NCI-H774 (cell line): Measurements from ENCODE around the gene LCA5L.
A peak's percentile ranks its signal among the peaks of the same experiment; 100 is the strongest.

Experiments
- DNase-seq: peaks from one replicate; lab custom pipeline; 2025; lab: John Stamatoyannopoulos, UW

The LCA5L gene

DNA sequence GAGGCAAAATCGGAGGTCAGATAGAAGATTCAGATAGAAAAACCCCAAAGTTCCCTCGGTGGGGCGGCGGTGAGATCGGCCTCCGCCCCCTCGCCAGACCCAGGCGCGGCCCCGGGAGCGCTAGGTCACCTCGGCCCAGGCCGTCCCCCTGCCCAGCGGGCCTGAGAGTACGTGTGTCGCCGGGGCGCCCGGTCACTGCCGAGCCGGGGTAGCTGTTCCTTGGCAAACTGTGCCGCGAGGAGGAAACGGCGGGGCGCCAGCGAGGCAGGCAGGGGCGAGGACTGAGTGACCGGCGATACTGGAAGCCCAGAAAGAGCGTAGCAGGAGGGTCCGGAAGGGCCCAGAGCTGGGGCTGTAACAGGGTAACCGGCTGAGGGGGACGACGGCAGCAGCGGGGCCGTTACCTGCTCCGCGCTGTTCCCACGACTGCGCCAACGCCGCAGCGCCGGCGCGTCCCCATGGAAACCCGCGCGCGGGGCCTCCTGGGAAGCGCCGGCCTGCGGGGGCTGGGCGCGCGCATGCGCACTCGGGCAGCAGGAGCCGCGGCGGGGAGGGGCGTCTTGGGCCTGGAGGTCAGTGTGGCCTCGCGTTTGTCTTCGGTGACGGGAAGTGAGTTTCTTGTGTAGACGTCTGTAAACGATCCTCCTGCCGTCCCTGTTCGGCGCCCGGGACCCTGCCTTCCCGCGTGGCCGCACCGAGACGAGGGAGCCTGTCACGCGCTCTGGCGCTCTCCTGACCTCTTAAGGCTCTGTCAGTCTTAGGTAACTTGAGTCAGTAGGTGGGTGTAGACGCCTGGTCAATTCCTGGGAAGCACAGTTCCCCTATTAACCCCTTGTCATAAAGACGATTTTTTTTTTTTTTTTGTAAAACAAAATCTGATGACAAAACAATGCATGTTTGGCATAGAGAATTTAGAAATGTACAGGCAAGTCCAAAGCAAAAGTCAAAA, at the start of gene LCA5L:
Gene LCA5L, minus strand, starts transcription at position 458 of the 949 bp plus-strand sequence. CDS start 17,285 bp downstream, outside the sequence.
- peak; percentile 92 for DNase-seq

DNA sequence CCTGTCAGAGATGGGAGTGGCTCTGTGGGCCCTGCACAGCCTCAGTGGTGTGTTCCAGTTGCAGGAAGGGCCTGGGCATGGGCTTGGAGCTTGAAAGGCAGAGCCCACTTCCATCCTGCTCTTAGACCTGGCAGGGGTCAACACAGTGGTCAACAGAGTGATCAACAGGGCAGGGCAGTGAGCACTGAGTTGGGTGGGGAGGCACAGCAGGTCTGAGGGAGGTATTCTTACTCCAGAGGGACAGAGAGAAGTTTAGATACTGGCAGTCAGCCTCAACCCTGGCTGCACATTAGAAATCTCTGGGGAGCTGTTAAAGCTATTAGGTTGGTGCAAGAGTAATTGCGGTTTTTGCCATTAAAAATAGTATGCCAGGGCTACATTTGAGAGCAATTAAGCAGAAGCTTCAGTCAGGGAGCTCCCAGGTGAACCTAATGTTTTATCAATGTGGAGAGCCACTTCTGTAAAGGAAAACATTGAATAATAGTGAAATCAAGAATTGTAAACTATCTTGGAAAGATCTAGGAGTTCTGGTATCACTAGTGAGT, 43.9 kb upstream of the LCA5L start:
- DNase-seq = no peak

DNA sequence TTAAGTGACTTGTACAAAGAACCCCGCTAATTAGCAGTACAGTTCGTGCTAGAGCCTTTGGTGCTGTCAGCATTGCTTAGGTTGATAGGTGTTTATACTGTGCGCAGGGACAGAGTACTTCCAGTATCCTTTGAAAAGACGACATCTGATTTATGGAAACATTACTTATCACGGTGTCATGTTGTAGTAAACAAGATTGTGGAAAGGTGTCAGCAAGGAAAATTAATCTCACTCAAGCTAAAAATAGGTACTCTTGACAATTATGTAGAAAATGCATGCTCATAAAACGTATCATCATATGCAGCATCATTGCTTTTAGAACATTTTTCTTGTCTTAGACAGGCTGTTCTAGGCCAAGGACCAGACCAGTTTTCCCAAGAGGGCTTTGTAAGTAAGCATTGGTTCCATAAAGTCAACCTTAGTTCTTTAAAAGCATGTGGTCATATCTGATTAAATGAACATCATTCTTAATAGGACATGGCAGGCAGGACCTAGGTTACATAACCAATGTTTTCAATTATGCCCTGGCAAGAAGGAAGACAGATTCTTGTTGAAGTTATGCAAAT, 39.2 kb upstream of the LCA5L start:
- no peak for DNase-seq

DNA sequence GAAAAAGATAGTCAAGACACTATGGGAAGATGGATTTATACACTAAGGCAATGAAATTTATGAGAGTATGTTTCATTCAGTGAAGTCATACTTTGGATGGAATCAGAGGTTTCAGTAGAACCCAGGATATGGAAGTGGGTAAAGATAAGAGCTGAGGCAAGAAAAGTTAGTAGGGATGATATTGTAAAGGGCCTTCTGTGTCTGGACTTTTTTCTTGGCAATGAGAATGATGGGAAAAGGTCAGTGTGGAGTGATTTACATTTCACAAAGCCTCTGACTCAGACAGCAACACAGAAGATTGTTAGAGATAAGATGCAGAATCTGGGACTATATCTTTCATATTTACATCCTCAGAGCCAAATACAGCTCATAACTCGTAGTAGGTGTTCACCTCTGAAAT, 38.3 kb upstream of the LCA5L start:
- no peak for DNase-seq

DNA sequence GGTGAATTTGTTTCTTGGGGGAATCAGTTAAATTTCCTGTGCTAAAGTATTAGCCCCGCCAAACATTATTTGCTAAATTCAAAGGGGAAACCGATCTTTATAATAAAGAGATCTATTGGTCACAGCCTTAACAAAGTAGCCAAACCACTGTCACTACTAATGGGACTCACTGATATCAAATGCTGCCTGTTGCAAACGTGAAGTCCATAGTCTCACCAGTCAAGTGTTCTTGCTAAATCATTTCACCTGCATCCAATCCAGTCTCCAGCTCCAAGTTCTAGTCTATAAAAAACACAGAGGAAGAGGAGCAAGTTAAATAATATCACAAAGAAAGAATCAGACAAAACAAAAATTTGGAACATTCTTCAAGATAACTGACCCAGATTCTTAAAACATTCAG, 36.3 kb upstream of the LCA5L start:
- DNase-seq = no peak

DNA sequence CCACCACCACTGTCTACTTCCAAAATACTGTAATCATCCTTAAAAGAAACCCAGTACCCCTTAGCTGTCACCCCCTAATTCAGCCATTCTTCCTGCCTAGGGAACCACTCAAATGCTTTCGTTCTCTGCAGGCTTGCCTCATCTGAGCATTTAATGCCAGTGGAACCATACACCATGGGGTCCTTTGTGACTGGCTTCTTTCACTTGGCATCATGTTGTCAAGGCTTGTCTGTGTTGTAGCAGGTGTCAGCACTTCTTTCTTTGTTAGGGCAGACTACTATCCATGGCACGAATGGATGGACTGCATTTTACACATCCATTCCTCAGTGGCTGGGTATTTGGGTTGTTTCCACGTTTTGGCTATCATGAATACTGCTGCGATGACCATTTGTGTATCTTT, 34.7 kb upstream of the LCA5L start:
- no peak for DNase-seq

DNA sequence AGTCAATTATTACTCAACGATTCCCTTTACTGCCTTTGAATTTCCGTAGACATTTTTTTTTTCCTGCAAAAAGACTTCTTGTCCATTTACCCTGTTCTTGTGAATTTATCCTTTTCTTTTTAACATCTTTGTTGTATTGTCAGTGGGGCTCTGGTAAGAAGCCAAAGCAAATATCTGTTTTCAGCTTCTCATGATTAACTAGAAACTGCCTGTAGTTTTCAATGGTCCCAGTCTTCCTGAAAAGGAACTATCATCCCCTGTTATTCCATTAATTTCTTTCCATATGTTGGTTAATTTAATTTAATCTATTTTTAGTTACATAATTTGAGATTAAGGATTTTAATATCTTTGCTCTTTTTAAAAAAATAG, 34.2 kb upstream of the LCA5L start:
- no peak for DNase-seq

DNA sequence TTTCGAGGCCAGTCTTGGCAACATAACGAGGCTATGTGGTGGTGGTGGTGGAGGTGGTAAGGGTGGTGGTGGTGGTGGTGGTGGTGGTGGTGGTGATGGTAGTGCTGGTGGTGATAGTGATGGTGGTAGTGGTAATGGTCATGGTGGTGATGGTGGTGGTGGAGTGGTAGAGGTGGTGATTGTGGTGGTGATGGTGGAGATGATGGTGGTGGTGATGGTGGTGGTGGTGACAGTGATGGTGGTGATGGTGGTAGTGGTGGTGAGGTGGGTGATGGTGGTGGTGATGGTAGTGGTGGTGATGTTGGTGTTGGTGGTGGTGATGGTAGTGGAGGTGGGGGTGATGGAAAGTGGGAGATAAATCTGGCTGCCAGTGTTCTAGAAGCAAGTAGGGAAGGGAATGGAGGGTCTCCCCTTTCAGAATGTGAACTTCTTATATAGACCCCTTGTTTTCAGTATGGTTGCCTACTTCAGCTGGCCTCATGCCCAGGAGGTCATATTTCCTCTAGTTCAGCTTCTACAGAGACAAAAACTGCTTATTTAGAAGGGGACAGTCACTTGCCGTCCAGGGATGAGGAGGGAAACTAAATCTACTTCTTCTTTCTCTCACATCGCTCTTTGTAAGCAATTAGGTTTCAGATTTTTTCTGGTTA, 33.7 kb upstream of the LCA5L start:
- DNase-seq = no peak

DNA sequence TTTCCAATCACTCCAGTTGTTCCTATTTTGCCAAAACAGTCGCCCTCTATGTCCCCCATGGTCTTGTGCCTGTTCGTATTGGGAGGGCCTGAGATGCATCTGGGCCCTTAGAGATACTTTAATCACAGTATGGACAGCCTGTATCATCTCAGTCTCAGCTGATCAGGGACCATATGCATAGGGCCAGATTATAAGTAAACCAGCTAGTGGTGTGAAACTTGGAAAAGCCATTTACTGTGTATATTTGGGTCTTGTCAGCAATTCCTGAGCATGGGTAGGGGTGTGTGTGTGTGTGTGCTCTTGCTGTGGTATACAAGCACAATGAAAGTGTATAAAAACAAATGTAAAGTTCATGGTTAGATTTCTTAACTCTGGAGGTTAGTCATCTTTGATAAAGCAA, 29.0 kb upstream of the LCA5L start:
- no peak for DNase-seq

DNA sequence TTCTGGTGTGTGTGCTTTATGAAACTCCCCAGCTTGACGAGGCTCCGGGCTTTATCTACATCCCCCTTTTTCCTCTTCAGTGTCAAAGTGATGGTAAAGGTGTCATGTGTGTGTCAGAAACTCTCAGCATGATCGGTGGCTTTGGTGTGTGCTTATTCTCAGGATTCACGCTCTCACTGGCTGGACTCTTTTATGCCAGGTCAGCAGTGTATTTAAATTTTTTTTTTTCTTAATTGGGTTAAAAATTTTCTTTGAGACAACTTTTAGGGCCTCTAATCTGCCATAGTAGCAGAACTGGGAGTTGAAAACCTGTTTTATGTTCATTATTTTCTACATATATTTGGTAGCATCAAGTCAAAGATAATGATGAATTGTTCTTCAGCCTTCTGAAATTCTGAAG, 27.2 kb upstream of the LCA5L start:
- DNase-seq = no peak

DNA sequence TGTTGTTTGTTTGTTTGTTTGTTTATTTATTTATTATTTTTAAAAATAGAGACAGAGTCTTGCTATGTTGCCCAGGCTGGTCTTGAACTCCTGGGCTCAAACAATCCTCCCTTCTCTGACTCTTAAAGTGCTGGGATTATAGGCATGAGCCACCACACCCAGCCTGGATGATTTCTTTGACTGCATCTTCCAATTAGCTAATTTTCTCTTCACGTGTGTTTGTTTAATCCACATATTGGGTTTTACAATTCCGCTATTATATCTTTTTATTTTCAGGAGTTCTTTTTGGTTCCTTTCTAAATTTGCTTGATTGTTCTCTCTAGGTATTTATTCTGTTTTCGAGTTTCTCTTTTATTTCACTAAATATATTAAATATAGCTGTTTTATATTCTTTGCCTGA, 26.0 kb upstream of the LCA5L start:
- DNase-seq = no peak

DNA sequence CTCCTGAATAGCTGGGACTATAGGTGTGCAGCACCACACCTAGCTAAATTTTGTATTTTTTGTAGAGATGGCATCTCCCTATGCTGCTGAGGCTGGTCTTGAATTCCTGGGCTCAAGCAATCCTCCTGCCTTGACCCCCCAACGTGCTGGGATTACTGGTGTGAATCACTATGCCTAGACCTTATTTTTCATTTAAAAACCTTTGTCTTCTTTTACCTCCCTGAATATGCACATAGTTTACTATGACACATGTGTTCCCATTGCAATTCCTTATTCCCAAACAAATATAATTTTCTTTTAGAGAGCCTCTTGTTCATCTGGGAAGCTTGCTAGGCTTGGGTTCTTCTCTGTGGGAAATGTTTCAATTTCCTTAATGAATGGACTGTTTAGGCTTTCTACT, 23.0 kb upstream of the LCA5L start:
- DNase-seq = no peak

DNA sequence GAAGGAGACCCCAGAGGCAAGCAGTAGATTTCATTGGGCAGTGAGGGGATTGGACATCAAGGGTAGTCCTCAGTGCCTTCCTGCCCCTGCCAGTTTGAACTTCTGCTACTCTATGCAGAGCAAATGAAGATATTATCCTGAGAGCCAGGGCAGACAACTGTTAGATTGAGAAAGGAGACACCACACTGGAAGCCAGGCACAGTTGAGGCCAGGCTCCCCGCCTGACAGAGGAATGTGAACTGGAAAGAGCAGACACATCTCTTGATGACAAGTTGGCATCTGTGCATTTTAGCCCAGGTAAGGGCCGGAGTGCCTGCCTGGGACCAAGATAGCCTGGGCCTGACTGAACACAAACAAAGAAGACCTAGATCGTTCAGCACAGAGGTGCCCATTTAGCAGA, 22.2 kb upstream of the LCA5L start:
- DNase-seq = no peak

DNA sequence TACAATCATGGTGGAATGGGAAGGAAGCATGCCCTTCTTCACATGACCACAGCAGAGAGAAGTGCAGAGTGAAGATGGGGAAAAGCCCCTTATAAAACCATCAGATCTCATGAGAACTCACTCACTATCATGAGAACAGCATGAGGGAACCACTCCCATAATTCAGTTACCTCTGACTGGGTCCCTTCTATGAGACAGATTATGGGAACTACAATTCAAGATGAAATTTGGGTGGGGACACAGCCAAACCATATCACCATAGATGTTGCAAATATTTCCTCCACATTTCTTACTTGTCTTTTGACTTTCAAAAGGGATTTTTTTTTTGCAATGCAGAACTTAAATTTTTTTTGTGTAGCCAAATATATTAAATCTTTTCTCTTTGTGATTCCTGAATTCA, 21.0 kb upstream of the LCA5L start:
- DNase-seq = no peak

DNA sequence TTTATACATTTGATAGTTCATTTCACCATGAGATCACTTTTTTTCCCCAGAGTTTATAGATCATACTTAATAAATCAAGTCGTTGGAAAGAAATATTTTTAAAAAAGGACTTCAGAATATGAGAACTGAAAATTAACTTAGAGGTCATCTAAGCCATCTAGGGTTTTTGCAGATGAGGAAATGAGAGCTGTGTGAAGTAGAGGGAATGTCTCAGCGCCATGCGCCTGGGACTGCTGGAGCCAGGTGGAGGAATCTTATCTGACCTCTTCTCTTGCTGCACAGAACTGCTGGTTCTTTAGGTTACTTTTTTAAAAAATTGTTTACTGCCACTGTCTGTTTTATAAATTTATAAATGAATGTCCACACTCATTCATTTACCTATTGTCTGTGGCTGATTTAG, 17.7 kb upstream of the LCA5L start:
- no peak for DNase-seq

DNA sequence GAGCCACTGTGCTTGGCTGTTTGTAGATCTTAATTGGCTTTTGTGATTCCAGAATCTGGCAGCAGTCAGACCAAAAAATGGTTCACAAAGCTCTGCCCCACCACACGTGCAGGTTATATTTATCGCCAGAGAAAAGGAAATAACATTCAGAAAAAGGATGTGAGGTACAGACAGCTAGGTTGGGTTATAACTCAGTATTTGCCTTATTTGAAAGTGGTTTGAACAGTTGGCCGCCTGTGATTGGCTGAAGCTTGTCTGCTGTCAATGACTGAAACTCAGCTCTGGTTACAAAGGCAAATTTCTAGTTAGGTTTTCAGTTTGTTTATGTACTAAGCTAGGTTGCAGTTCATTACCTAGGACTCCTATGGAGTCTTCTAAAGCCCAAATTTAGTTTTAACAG, 15.8 kb upstream of the LCA5L start:
- no peak for DNase-seq

DNA sequence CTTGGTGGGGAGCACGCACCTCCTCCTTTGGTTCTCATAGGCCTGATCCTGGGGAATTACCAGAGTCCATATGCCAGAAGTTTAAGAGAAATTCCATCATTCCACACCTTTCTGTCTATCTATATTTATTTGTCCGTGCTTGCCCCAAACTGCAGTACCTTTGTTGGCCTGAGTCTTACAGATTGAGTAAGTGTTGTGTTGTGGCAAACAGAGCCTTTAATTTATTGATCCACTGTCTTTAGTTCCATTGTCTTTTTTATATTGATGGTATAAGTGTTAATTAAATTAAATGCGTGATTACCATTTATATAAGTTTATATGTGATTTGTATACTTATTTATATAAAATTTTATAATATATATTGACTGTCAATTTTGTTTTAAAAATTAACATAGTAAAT, 11.1 kb upstream of the LCA5L start:
- no peak for DNase-seq

DNA sequence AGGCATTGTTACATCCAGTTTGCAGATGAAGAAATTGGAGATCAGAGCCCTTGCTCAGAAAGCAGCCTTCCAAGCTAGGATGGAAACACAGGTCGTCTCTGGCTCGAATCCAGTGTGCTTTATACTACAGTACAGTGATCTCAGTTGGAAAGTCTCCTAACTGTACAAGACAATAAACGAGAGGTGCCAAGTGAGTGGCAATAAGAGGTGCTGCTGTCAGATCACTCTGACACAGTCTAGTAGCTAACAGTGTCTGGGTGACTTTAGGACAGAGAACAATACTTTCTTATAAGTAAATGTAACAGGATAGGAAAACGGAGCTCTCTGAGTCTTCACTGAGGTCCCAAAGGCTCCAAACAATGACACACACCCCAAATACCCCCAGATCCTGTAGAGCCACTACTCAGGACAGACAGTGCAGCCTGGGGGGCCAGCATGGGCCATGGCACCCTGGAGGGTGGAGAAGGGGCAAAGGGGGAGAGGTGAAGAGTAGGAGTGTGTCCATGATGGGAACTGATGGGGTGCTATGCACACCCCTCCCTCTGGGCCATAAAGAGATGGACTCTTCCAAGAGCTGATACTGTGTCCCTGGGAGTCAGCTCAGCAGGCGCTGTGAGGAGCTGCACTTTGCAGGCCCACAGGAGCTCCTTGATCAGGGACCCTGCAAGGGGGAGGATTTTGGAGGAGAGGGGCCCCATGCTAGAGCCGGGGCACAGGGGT, 9.5 kb upstream of the LCA5L start:
- no peak for DNase-seq

DNA sequence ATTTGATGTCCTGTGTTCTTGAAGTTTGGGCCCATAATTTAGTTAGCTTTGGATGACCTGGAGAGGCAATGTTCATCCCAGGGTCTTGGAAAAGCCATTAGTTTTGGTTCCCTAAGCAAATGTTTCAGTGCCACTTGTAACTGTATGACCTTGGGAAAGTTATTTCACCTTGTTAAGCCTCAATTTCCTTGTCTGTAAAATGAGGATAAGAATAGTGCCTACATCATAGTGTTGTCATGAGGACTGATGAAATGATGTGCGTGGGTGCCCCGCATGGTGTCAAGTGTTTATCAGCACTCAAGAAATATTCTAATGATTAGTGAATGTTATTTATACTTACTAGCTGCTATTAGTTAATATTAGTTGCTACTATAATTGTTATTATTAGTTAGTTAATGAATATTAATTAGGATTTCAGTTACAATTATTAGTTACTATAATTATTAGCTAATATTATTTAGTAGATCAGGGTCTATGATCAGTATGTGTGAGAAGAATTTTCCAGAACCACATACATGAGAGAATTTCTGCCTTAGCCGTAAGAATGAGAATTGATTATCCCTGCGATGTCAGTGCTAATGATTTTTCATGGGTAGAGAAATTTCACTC, 8.1 kb upstream of the LCA5L start:
- DNase-seq = no peak

DNA sequence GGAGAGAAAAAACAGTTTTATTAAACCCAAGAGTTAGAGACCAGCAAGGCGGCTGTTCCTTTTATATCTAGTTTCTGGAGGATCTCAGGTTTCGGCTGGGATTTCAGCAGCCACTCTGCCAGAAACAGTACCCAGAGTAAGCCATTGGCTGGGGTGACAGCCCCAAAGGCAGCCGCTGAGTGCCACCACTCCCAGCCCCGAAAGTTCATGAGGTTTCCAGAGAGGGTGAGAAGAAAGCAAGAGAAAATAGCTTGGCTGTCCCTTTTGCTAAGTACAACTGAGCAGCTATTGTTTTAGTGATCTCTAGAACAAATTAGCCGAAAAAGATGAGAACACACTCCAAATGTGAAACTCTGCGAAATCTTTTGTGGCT, 7.4 kb upstream of the LCA5L start:
- no peak for DNase-seq

DNA sequence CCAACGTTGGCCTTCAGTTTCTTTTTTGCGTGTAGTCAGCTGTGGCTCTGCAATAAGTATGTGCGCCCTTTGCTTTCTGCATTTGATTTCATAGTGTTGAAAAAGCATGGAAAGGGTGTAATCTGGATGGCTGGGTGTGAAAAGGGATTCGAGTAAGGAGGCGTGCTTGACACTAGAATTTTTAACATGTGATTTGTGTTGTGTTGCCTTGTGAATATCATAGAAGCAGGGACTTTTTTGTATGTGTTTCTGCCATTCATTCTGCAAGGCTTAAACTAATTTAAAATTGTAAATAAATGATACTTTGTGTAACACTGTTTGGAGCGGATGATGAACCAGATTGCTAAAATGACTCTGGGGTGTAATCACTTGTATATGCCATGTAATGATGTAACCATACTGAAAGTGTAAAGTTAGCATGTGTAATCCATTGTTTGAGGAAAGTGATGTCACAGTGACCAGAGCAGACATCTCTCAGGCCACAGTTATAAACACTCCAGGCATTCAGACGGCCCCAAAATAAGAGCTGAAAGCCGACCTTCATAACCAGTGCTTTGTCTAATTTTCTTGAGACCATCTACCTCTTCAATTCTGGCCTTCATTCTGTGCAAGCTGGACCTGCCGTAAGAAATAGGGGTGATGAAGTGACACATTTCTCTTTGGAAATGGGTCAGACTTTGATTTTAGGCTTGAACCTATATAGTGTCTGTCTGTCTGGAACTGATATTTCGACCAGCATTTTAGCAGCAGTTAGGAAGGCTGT, 6.8 kb upstream of the LCA5L start:
- DNase-seq = no peak
